ENCODE results near the gene NTM.

Gene NTM

GRCh38 chr11:131580476-131580875, 210.1 kb downstream of the NTM start:
- TF ChIP-seq, protein P1, sequence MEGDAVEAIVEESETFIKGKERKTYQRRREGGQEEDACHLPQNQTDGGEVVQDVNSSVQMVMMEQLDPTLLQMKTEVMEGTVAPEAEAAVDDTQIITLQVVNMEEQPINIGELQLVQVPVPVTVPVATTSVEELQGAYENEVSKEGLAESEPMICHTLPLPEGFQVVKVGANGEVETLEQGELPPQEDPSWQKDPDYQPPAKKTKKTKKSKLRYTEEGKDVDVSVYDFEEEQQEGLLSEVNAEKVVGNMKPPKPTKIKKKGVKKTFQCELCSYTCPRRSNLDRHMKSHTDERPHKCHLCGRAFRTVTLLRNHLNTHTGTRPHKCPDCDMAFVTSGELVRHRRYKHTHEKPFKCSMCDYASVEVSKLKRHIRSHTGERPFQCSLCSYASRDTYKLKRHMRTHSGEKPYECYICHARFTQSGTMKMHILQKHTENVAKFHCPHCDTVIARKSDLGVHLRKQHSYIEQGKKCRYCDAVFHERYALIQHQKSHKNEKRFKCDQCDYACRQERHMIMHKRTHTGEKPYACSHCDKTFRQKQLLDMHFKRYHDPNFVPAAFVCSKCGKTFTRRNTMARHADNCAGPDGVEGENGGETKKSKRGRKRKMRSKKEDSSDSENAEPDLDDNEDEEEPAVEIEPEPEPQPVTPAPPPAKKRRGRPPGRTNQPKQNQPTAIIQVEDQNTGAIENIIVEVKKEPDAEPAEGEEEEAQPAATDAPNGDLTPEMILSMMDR (IDR thresholded peaks at IDR 0.05; ENCODE audit: insufficient read depth, low read depth, low read length, missing control alignments): no peak
- H3K4me3 ChIP-seq (ENCODE audit: low read depth, low read length): no peak overlapping the region
- DNase-seq (ENCODE audit: low read depth): no peak

DNA sequence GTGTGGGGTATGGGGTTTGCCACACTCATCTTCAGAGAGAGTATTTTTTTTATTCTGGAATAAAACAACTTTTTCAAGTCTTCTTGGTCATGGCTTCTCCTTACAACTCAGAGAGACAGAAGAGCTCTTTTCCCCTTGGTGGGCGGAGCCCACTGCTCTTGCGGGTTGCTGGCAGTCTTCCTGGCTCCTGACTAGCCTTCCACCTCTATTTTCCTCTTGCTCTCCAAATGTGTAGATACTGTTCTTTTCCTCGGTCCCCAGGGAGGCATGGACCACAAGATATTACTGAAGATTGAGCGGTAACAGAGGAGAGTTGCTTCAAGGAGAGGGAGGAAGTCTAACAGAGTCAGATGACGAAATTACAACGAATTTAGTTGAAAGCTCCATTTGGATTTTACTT, 210.6 kb downstream of the NTM start:
- DNase-seq (ENCODE audit: low read depth): no peak
- TF ChIP-seq, protein P1 (IDR thresholded peaks at IDR 0.05; ENCODE audit: insufficient read depth, low read depth, low read length, missing control alignments): no peak
- H3K4me3 ChIP-seq (ENCODE audit: low read depth, low read length): no peak overlapping the region

- TF ChIP-seq, protein P1 (IDR thresholded peaks at IDR 0.05; ENCODE audit: insufficient read depth, low read depth, low read length, missing control alignments): no peak
- no peak for DNase-seq (ENCODE audit: low read depth)
- no peak overlapping the region for H3K4me3 ChIP-seq (ENCODE audit: low read depth, low read length)
Observed at GRCh38 chr11:131582021-131582525, 211.7 kb downstream of the NTM start.

GRCh38 chr11:131583421-131583820, 213.0 kb downstream of the NTM start:
- no peak overlapping the region for H3K4me3 ChIP-seq (ENCODE audit: low read depth, low read length)
- no peak for DNase-seq (ENCODE audit: low read depth)
- TF ChIP-seq, protein P1 (IDR thresholded peaks at IDR 0.05; ENCODE audit: insufficient read depth, low read depth, low read length, missing control alignments): no peak

- TF ChIP-seq, protein P1 (IDR thresholded peaks at IDR 0.05; ENCODE audit: insufficient read depth, low read depth, low read length, missing control alignments): no peak
- H3K4me3 ChIP-seq (ENCODE audit: low read depth, low read length): no peak overlapping the region
- no peak for DNase-seq (ENCODE audit: low read depth)
Observed at GRCh38 chr11:131583938-131584337, 213.5 kb downstream of the NTM start.

DNA sequence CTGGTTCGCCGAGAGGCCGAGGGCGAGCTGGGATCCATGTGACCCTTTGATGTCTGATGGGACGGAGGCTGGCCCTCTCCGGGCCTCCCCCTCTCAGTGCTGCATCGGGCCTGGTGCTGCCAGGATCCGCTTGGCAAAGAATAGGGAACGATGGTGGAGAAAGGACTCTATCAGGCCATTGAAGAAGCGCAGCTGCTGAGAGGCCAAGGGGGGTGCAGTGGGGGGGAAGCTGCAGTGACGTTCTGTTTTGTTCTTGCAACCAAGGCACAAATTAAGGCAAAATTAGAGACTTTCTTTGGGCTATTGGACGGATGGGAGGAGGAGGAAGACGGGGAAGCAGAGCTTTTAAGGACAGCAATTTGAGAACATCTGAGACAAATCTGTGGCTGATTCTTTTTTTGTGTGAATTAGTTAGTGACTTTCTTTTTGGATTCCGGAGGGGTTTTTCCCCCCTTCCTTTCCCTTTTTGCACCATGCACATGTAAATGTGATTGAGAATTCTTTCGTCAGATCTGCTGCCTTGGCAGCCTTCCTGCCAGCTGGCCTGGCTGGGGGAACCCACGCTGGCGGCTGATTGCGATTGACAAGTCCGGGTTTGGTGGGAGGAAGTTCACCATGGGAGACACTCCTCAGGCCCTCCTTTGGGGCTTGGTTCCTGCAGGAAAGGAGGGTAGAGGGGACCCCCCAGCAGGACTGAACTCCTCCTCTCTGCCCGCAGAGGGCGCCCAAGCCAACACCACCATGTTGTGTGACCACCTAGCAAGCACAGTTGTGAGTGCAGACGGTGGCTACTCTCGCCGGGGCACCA, 214.6 kb downstream of the NTM start:
- TF ChIP-seq, protein P1 (IDR thresholded peaks at IDR 0.05; ENCODE audit: insufficient read depth, low read depth, low read length, missing control alignments): peak; percentile 34
- no peak overlapping the region for H3K4me3 ChIP-seq (ENCODE audit: low read depth, low read length)
- DNase-seq (ENCODE audit: low read depth): peak; percentile 22

Measured in GM12865 (cell line).